ENCODE results near the gene PHF14. TPM values are rescaled to one million over a fixed set of nuclear protein-coding genes. Genes with fewer than 3 reads are reported as not detected.
"Not testable (repeated sequence)": the region's sequence is repeated elsewhere in the genome, so short reads cannot be mapped to it uniquely, and the experiment has no call there.

Gene PHF14
- total and polyA plus RNA-seq, 10 donors, result 18.9 to 59.1 (median 37.7) TPM

DNA sequence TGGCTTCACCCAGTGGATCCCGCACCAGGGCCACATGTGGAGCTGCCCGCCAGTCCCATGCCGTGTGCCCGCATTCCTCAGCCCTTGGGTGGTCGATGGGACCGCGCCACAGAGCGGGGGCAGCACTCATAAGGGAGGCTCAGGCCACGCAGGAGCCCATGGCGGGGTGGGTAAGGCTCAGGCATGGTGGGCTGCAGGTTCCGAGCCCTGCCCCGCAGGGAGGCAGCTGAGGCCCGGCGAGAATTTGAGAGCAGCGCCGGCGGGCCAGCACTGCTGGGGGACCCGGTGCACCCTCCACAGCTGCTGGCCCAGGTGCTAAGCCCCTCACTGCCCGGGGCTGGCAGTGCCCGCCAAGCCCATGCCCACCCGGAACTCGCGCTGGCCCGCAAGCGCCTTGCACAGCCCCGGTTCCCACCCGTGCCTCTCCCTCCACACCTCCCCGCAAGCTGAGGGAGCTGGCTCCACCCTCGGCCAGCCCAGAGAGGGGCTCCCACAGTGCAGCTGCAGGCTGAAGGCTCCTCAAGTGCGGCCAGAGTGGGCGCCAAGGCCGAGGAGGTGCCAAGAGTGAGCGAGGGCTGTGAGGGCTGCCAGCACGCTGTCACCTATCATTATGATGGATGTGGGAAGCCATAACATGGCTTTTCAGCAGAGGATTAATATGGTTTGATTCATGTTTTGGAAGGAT, 22.0 kb downstream of the PHF14 start:
- H3K4me3 ChIP-seq; H3K27me3 ChIP-seq (replicated peaks in 1 of 7); H3K27ac ChIP-seq; intact Hi-C loops (cut with DNase I; ENCODE audit: low total_unique reads); DNase-seq: not testable (repeated sequence)
- TF ChIP-seq POLR2AphosphoS5 (IDR thresholded peaks at IDR 0.05), result peak in 1 of 3 donors; percentile 26
- Histone ChIP-seq H3K9me3 (peaks cover 0 to 15% (median 3%) of the 10 kb centered on the region in 8 donors), H3K36me3 (peaks cover 0 to 56% (median 29%) of the 10 kb centered on the region in 6 donors), H3K4me1 (peaks cover 0 to 12% (median 7%) of the 10 kb centered on the region in 6 donors)
- 96 to 99% (median 97%) methylated on average over 23 to 34 of the region's 34 CpGs for WGBS, 5 donors

DNA sequence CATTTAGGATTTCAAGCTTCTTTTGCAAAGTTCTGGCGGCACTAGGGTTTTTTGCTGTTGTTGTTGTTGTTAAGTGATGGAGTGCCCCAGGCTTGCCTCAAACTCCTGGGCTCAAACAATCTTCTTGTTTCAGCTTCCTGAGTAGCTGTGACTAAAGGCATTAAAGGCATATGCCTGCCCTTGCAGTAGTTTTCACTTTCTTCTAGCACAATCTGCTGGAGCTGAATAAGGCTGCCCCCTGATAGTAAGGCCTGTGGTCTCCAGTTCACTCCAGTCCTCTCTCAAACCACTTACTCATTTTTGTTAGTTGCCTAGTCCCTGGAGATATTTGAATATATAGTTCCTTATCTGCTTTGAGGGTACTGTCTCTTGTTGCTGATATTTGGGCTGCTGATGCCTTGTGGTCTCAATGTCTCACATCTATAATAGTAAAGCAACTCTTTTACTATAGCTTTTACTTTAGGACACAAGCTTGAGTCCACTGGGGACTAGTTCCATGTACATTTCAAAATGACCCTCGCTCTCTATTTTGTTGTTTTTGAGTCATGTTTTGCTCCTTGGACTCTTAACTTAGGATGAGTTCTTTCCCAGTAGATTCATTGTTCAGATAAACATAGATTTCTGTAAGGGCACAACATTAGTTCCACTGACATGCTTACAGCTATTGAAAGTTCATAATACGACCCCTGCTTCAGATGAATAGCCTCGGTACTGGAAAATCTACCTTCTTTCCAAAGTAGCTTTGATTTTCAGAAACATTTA, 25.5 kb downstream of the PHF14 start:
- WGBS, 5 donors, result 84 to 94% (median 91%) methylated on average over 4 of the region's 4 CpGs
- DNase-seq, result no peak

DNA sequence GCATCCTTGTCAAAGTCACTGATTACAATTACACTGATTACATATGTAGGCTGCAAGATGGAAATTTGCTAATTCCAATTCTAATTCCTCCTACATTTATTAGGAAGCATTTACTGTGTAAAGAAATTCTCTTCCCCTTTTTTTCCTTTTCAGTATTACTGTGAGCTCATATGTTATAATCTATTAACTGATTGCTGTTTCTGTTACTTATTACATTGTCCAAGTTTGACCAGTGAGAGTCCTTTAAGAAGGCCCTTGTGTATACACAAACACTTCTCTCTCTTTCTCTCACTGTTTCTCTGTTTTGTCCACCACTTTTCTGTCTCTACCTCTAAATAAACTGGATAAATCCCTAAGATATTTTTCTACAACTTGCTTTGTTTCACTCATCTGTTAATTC, 31.5 kb downstream of the PHF14 start:
- peaks cover 0 to 29% (median 0%) of the 10 kb centered on the region in 6 donors for H3K36me3 ChIP-seq
- no peak for DNase-seq
- peaks cover 0 to 6% (median 0%) of the 10 kb centered on the region in 6 donors for H3K4me1 ChIP-seq
- no peak overlapping the region for H3K27ac ChIP-seq
- no peaks in the 10 kb centered on the region for H3K27me3 ChIP-seq (replicated peaks in 1 of 7)
- H3K4me3 ChIP-seq, result no peak overlapping the region
- intact Hi-C loops (cut with DNase I; ENCODE audit: low total_unique reads), result no loop called here
- no peaks in the 10 kb centered on the region for H3K9me3 ChIP-seq
- TF ChIP-seq, protein P1, sequence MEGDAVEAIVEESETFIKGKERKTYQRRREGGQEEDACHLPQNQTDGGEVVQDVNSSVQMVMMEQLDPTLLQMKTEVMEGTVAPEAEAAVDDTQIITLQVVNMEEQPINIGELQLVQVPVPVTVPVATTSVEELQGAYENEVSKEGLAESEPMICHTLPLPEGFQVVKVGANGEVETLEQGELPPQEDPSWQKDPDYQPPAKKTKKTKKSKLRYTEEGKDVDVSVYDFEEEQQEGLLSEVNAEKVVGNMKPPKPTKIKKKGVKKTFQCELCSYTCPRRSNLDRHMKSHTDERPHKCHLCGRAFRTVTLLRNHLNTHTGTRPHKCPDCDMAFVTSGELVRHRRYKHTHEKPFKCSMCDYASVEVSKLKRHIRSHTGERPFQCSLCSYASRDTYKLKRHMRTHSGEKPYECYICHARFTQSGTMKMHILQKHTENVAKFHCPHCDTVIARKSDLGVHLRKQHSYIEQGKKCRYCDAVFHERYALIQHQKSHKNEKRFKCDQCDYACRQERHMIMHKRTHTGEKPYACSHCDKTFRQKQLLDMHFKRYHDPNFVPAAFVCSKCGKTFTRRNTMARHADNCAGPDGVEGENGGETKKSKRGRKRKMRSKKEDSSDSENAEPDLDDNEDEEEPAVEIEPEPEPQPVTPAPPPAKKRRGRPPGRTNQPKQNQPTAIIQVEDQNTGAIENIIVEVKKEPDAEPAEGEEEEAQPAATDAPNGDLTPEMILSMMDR (IDR thresholded peaks at IDR 0.05 in 8 of 11, conservative IDR thresholded peaks at IDR 0.05 in 3 of 11), result no peak
- TF ChIP-seq POLR2AphosphoS5 (IDR thresholded peaks at IDR 0.05) (no peak), POLR2A (IDR thresholded peaks at IDR 0.05) (no peak)

More for the DNA sequence above, 25.5 kb downstream of the PHF14 start:
- Histone ChIP-seq H3K36me3 (peaks cover 0 to 29% (median 17%) of the 10 kb centered on the region in 6 donors), H3K4me1 (peaks cover 0 to 12% (median 7%) of the 10 kb centered on the region in 6 donors), H3K27me3 (replicated peaks in 1 of 7) (no peaks in the 10 kb centered on the region), H3K27ac (peak overlapping the region in 1 of 8 donors; percentile 20), H3K9me3 (peaks cover 0 to 15% (median 3%) of the 10 kb centered on the region in 8 donors), H3K4me3 (no peak overlapping the region)
- intact Hi-C loops (cut with DNase I; ENCODE audit: low total_unique reads), result no loop called here
- no peak for TF ChIP-seq POLR2AphosphoS5 (IDR thresholded peaks at IDR 0.05)
- TF ChIP-seq POLR2A (IDR thresholded peaks at IDR 0.05), result no peak
- TF ChIP-seq, protein P1 (IDR thresholded peaks at IDR 0.05 in 8 of 11, conservative IDR thresholded peaks at IDR 0.05 in 3 of 11), result no peak

DNA sequence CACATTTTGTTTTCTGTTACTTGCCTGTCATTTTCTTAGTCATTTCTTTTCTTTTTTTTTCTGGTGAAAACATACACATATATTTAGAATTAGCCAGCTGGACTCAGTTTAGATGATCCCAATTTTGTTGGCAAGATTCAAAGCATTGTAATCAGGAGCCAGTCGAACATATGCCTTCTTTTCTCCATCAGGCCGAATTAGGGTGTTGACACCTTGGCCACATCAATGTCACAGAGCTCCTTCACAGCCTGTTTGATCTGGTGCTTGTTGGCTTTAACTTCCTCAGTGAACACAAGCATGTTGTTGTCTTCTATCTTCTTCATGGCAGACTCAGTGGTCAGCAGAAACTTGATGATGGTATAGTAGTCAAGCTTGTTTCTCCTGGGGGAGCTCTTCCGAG, 32.6 kb downstream of the PHF14 start:
- H3K36me3 ChIP-seq, result peaks cover 0 to 29% (median 0%) of the 10 kb centered on the region in 6 donors
- 76 to 87% (median 83%) methylated on average over 3 of the region's 3 CpGs for WGBS, 5 donors

More for the DNA sequence above, 32.6 kb downstream of the PHF14 start:
- TF ChIP-seq POLR2AphosphoS5 (IDR thresholded peaks at IDR 0.05), result no peak
- TF ChIP-seq POLR2A (IDR thresholded peaks at IDR 0.05), result no peak
- TF ChIP-seq, protein P1 (IDR thresholded peaks at IDR 0.05 in 8 of 11, conservative IDR thresholded peaks at IDR 0.05 in 3 of 11), result no peak
- peaks cover 0 to 6% (median 0%) of the 10 kb centered on the region in 6 donors for H3K4me1 ChIP-seq
- no peak for DNase-seq
- no peaks in the 10 kb centered on the region for H3K9me3 ChIP-seq
- intact Hi-C loops (cut with DNase I; ENCODE audit: low total_unique reads), result no loop called here
- H3K4me3 ChIP-seq, result no peak overlapping the region
- no peaks in the 10 kb centered on the region for H3K27me3 ChIP-seq (replicated peaks in 1 of 7)
- no peak overlapping the region for H3K27ac ChIP-seq

Measured in spleen (tissue), 11 donors.